Glutamatergic neuron (in vitro differentiated cells): ENCODE results near the gene DEPP1. TPM values are rescaled to one million over a fixed set of nuclear protein-coding genes. Genes with fewer than 3 reads are reported as not detected.

ENCODE experiments used
- DNase-seq: peaks from one replicate; pipeline ENCODE4 v3.0.0; 2022
- H3K27ac Mint-ChIP-seq: one replicate; pipeline ENCODE4 v1.8.0; 2020; ENCODE audit warnings: mild to moderate bottlenecking, mixed read lengths, inconsistent platforms; ENCODE audit not compliant: unreplicated experiment
- H3K27me3 Mint-ChIP-seq: one replicate; pipeline ENCODE4 v1.8.0; 2020; ENCODE audit warnings: mild to moderate bottlenecking, moderate library complexity, mixed read lengths, inconsistent platforms; ENCODE audit not compliant: unreplicated experiment
- H3K36me3 Mint-ChIP-seq: one replicate; pipeline ENCODE4 v1.8.0; 2020; ENCODE audit warnings: mild to moderate bottlenecking, mixed read lengths, inconsistent platforms; ENCODE audit not compliant: unreplicated experiment
- H3K4me1 Mint-ChIP-seq: one replicate; pipeline ENCODE4 v1.8.0; 2020; ENCODE audit warnings: mild to moderate bottlenecking, low read depth, mixed read lengths, inconsistent platforms; ENCODE audit not compliant: unreplicated experiment
- H3K4me3 Mint-ChIP-seq: one replicate; pipeline ENCODE4 v1.8.0; 2020; ENCODE audit warnings: mild to moderate bottlenecking, mixed read lengths, inconsistent platforms; ENCODE audit not compliant: unreplicated experiment
- H3K9me3 Mint-ChIP-seq: one replicate; pipeline ENCODE4 v1.8.0; 2020; ENCODE audit warnings: mild to moderate bottlenecking, moderate library complexity, mixed read lengths, inconsistent platforms; ENCODE audit not compliant: unreplicated experiment
- total RNA-seq: library from RNA; stranded (reverse); fragmentation: NEBNext Ultra II Directional; extraction: Animal tissue kit (Norgen Biotek cat#: 25700); gene quantifications from one replicate; pipeline ENCODE4 v1.2.1, GENCODE V29; 2021; ENCODE audit not compliant: unreplicated experiment
- TF ChIP-seq, protein P1 (sequence below): fragments of 200-600 bp; sonication (generic); IDR thresholded peaks from one replicate; pipeline ENCODE4 v1.5.0; 2021; ENCODE audit not compliant: partially characterized antibody, unreplicated experiment

The DEPP1 gene
- total RNA-seq, 1 donor from 2014 or later = 13.6 TPM

DNA sequence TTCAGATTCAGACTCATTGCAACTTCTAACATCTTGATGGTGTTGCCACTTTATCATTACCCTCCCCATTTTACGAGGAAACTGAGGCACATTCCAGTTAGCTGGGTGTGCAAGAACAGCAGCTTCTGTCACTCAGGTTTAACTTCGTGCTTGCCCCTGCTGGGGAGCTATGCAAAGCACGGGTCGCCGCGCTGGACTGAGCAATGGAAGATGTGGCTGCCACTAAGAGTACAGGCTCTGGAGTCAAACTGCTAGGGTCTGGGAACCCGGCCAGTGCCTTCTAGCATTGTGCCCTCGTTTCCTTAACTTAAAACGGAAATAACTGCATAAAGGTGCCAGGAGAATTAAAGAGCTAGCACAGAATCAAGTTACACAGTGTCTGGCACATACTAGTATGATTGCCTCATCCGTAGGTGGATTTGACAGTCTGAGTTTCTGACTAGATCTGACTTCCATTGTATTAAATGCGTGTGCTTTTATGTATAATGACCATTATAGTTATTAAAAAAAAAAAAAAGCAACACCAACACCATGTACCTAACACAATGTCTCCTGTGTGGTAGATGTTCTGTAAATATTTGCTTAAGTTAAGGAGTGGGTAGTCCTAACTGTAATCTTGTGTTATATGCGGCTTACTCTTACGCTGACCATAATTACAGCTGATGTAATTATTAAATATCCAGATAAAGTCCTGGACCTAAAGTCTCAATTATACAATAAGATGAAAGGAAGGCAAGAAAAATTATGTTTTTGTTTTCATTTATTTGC is 23.0 kb upstream of the DEPP1 start:
- Mint-ChIP-seq H3K9me3 (peaks cover 6% of the 10 kb centered on the region), H3K36me3 (peaks cover 25% of the 10 kb centered on the region), H3K4me3 (peak overlapping the region; percentile 96), H3K4me1 (peaks cover 19% of the 10 kb centered on the region), H3K27ac (peak overlapping the region; percentile 97), H3K27me3 (peaks cover 11% of the 10 kb centered on the region)
- peak; percentile 76 for DNase-seq
- TF ChIP-seq, protein P1, sequence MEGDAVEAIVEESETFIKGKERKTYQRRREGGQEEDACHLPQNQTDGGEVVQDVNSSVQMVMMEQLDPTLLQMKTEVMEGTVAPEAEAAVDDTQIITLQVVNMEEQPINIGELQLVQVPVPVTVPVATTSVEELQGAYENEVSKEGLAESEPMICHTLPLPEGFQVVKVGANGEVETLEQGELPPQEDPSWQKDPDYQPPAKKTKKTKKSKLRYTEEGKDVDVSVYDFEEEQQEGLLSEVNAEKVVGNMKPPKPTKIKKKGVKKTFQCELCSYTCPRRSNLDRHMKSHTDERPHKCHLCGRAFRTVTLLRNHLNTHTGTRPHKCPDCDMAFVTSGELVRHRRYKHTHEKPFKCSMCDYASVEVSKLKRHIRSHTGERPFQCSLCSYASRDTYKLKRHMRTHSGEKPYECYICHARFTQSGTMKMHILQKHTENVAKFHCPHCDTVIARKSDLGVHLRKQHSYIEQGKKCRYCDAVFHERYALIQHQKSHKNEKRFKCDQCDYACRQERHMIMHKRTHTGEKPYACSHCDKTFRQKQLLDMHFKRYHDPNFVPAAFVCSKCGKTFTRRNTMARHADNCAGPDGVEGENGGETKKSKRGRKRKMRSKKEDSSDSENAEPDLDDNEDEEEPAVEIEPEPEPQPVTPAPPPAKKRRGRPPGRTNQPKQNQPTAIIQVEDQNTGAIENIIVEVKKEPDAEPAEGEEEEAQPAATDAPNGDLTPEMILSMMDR = peak; percentile 26

DNA sequence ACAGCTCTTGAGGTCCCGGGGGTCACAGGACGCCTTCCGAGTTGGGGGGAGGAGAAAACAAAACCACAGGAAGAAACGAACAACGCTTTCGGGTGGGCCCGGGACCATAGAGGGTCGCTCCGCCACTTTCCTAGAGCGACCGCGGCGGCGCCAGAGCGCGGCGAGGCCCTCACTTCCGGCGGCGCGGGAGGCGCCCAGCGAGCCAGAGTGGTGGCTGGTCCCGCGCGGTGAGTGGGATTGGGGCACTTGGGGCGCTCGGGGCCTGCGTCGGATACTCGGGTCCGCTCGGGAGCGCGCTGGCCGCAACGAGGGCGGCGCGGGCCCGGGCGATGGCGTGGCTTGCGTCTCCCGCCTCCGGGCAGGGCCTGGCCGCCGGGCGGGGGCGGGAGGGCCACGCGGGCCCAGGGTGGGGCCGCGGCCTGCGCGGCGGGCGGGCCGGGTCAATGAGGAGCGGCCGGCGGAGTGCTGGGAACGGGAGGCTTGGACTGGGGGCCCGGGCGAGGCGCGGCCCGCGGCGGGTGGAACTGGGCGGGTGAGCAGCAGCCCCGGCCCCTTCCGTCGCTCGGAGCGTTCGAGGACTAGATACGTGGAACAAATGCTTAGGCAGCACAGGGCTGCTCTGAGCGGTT is 22.3 kb upstream of the DEPP1 start, which contains the start of gene ZNF22:
ZNF22 (plus strand) TSS at position 172 of the 629 bp plus-strand sequence. CDS start 2,446 bp downstream, outside the sequence.
- peaks cover 13% of the 10 kb centered on the region for H3K27me3 Mint-ChIP-seq
- H3K36me3 Mint-ChIP-seq = peaks cover 25% of the 10 kb centered on the region
- peak within 1 kb of the TSS; percentile 96 for H3K4me3 Mint-ChIP-seq
- H3K27ac Mint-ChIP-seq = peak within 1 kb of the TSS; percentile 100
- peaks cover 19% of the 10 kb centered on the region for H3K4me1 Mint-ChIP-seq
- TF ChIP-seq, protein P1 = no peak
- H3K9me3 Mint-ChIP-seq = peaks cover 6% of the 10 kb centered on the region
- DNase-seq = peak; percentile 89

DNA sequence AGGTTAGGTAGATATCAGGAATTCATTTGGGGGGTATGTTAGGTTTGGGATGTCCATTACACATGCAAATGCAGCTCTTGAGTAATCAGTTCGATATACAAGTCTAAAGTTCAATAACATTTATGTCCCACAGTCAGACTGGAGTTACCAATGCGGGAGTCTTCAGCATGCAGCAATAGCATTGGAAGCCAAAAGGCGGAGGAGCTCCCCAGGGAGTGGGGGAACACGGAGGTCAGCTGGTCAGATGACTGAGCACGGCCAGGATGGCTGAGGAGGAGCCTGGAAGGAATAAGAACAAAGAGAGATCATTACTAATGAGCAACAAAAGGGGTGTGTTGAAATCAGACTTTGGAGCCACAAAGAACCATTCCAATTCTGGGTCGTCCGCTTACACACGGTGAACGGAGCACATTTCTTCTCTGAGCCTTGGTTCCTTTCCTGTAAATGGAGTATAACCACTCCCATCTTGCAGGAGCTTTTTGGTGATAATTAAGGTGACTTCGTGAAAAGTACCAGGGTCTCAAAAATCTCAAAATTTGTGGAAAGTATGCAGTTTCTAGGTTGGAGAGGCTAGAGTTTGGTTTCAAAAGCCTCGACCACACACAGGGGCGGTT is 21.6 kb upstream of the DEPP1 start:
- H3K9me3 Mint-ChIP-seq = peaks cover 6% of the 10 kb centered on the region
- peaks cover 13% of the 10 kb centered on the region for H3K27me3 Mint-ChIP-seq
- TF ChIP-seq, protein P1 = no peak
- H3K36me3 Mint-ChIP-seq = peaks cover 25% of the 10 kb centered on the region
- peaks cover 21% of the 10 kb centered on the region for H3K4me1 Mint-ChIP-seq
- H3K4me3 Mint-ChIP-seq = peak overlapping the region; percentile 85
- peak; percentile 89 for DNase-seq
- H3K27ac Mint-ChIP-seq = peak overlapping the region; percentile 100

DNA sequence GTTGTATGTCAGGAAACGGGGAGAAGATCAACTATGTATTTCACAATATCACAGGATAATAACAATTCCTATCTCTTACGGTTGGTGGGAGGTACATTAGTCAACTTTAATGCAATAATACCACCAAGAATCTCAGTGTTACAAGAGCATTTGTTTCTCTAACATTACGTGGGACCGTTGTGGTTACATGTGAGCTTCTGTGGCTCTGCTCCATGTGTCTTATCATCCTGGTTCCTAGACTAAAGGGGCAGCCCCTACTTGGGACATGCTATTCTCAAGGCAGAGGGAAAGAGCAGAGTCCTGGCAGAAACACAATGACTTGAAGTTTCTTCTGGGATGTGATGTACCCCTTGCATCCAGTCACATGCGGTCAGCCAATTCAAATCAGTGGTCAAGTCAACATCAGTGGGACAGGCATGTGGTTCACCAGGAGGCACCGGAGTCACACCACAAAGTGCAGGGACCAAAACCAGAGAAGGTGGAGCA is 19.6 kb upstream of the DEPP1 start:
- H3K27me3 Mint-ChIP-seq = peaks cover 15% of the 10 kb centered on the region
- no peak overlapping the region for H3K4me3 Mint-ChIP-seq
- TF ChIP-seq, protein P1 = no peak
- DNase-seq = no peak
- H3K36me3 Mint-ChIP-seq = peaks cover 11% of the 10 kb centered on the region
- H3K4me1 Mint-ChIP-seq = peaks cover 21% of the 10 kb centered on the region
- H3K27ac Mint-ChIP-seq = peak overlapping the region; percentile 38
- peaks cover 6% of the 10 kb centered on the region for H3K9me3 Mint-ChIP-seq
